Uterus (tissue), 2 donors: ENCODE results near the gene C13orf46.

ENCODE experiments used
- CTCF ChIP-seq, 4 experiments: fragments of 200-600 bp in 2 of 4; fragments of 450-650 bp in 2 of 4; sonication (generic) in 2 of 4; IDR thresholded peaks; one replicate each; pipeline ENCODE4 v1.5.1; 2016 to 2019; ENCODE audit warnings: antibody characterized with exemption in 4 of 4, mild to moderate bottlenecking in 2 of 4, moderate library complexity in 1 of 4
- POLR2A ChIP-seq, 2 donors: fragments of 450-650 bp; IDR thresholded peaks; one replicate each; pipeline ENCODE4 v1.6.1; 2016; ENCODE audit warnings: antibody characterized with exemption in 2 of 2, mild to moderate bottlenecking in 1 of 2, moderate library complexity in 1 of 2

- TF ChIP-seq CTCF (IDR thresholded peaks at IDR 0.05) (no peak), POLR2A (IDR thresholded peaks at IDR 0.05) (no peak)
Measured at GRCh38 chr13:113955235-113955634, 18.6 kb downstream of the C13orf46 start.
